PC-3 (cell line): Measurements from ENCODE around the gene ACTL9. TPM values are rescaled to one million over a fixed set of nuclear protein-coding genes. Genes with fewer than 3 reads are reported as not detected.

Source experiments
- ATAC-seq: fragments of 200-7000 bp; cut with Tn5 transposase; 2 replicates; pipeline ENCODE4 v1.9.1; 2020; ENCODE audit warnings: mild to moderate bottlenecking, moderate library complexity
- BruUV-seq: library from RNA; stranded (reverse); fragments of 400-500 nt; replicated peaks from 2 replicates; lab custom pipeline; 2021; lab: Mats Ljungman, UMichigan
- CTCF ChIA-PET: fragments of 300-600 bp; sonication (Branson Sonifier 250); formaldehyde crosslinking; loops from one replicate; lab custom pipeline; 2022; ENCODE audit warnings: antibody characterized with exemption; lab: Charles Lee
- POLR2A ChIA-PET: fragments of 300-600 bp; sonication (Branson Sonifier 250); formaldehyde crosslinking; loops from one replicate; lab custom pipeline; 2022; ENCODE audit warnings: antibody characterized with exemption; ENCODE audit not compliant: unreplicated experiment; lab: Charles Lee
- DNase-seq: peaks from one replicate; pipeline ENCODE4 v3.0.0-alpha.2; 2015
- H2AFZ ChIP-seq: fragments of 300-600 bp; sonication (generic); 2 replicates; pipeline ENCODE4 v1.6.0; 2016; ENCODE audit warnings: antibody characterized with exemption, low read length
- H3F3A ChIP-seq: fragments of 300-600 bp; sonication (generic); one replicate; pipeline ENCODE4 v1.6.0; 2017; ENCODE audit warnings: antibody characterized with exemption, low read length, control low read depth, mild to moderate bottlenecking; ENCODE audit not compliant: unreplicated experiment
- H3K27ac ChIP-seq: fragments of 300-600 bp; sonication (generic); 2 replicates; pipeline ENCODE4 v1.5.1; 2016; ENCODE audit warnings: mild to moderate bottlenecking, low read length
- H3K27me3 ChIP-seq: fragments of 300-600 bp; sonication (generic); 2 replicates; pipeline ENCODE4 v1.6.1; 2016; ENCODE audit warnings: low read length, mixed read lengths
- H3K36me3 ChIP-seq: fragments of 300-600 bp; sonication (generic); 2 replicates; pipeline ENCODE4 v1.6.1; 2016; ENCODE audit warnings: low read depth, mixed run types, low read length, mixed read lengths
- H3K4me1 ChIP-seq: fragments of 300-600 bp; sonication (generic); 2 replicates; pipeline ENCODE4 v1.5.1; 2016; ENCODE audit warnings: low read length; ENCODE audit not compliant: insufficient read depth
- H3K4me2 ChIP-seq: fragments of 300-600 bp; sonication (generic); 2 replicates; pipeline ENCODE4 v1.6.0; 2016; ENCODE audit warnings: low read length
- H3K4me3 ChIP-seq: fragments of 300-600 bp; sonication (generic); 2 replicates; pipeline ENCODE4 v1.5.1; 2016; ENCODE audit warnings: mild to moderate bottlenecking, low read length, mixed read lengths
- H3K79me2 ChIP-seq: fragments of 300-600 bp; sonication (generic); 2 replicates; pipeline ENCODE4 v1.6.1; 2017; ENCODE audit warnings: low read length, mixed read lengths
- H3K9ac ChIP-seq: fragments of 300-600 bp; sonication (generic); 2 replicates; pipeline ENCODE4 v1.6.0; 2016; ENCODE audit warnings: mild to moderate bottlenecking, low read length
- H3K9me2 ChIP-seq: fragments of 300-600 bp; sonication (generic); replicated peaks from 2 replicates; pipeline ENCODE4 v1.6.1; 2016; ENCODE audit warnings: mixed run types, low read length, mixed read lengths
- H3K9me3 ChIP-seq: fragments of 300-600 bp; sonication (generic); 2 replicates; pipeline ENCODE4 v1.6.1; 2016; ENCODE audit warnings: low read length, mixed read lengths
- H4K20me1 ChIP-seq: fragments of 300-600 bp; sonication (generic); 2 replicates; pipeline ENCODE4 v1.6.1; 2016; ENCODE audit warnings: low read length, mixed read lengths
- EZH2 ChIP-seq: fragments of 300-600 bp; sonication (generic); IDR thresholded peaks from one replicate; pipeline ENCODE4 v1.6.1; 2017; ENCODE audit warnings: antibody characterized with exemption, mild to moderate bottlenecking, low read length; ENCODE audit not compliant: unreplicated experiment
- EZH2phosphoT487 ChIP-seq: fragments of 300-600 bp; sonication (generic); IDR thresholded peaks from 2 replicates; pipeline ENCODE4 v1.6.1; 2018; ENCODE audit warnings: mild to moderate bottlenecking, antibody characterized with exemption, low read length, borderline replicate concordance
- intact Hi-C: fragments of 100-400 bp; cut with micrococcal nuclease; formaldehyde crosslinking; loops from 2 replicates; pipeline ENCODE4 v1.9.0; 2023
- total RNA-seq: library from RNA; depleted of rRNA; stranded (reverse); fragments of >200 nt; gene quantifications from 2 replicates; pipeline ENCODE4 v1.2.3, GENCODE V29; 2014
- TF ChIP-seq, protein P1 (sequence below): fragments of 300-600 bp; sonication (generic); conservative IDR thresholded peaks from 2 replicates; pipeline ENCODE4 v1.5.1; 2017; ENCODE audit warnings: antibody characterized with exemption, low read depth, mild to moderate bottlenecking, low read length

Gene ACTL9
- total RNA-seq, 1 experiment from 2014 or later: not detected

DNA sequence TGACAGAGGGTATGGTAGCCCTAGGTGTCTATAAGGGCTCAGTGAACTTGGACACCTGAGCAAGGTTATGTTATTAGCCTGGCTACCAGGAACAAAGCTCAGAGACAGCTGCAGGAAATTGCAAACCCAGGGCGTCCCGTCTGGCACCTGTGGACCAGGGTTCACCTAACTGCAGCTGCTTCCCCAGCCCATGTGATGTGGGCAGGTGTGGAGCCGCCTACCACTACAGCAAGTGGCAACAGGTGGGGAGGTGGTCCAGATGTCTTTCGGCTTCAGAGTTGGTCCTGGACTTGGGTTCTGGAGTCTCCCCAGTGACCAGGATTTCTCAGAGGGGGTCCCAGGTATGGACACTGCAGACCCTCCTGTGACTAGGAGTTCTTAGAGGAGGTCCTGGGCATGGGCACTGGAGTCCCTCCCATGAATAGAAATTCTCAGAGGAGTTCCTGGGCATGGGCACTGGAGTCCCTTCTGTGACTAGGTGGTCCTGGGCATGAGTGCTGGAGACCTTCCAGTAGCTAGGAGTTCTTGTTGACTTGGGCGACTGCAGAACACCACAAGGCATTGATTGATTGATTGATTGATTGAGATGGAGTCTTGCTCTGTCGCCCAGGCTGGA is 25.2 kb downstream of the ACTL9 start:
- Histone ChIP-seq H3K27me3 (peaks cover 35% of the 10 kb centered on the region), H3F3A (no peaks in the 10 kb centered on the region), H3K4me3 (no peak overlapping the region), H3K79me2 (no peaks in the 10 kb centered on the region), H3K9me3 (no peaks in the 10 kb centered on the region), H2AFZ (no peak overlapping the region), H3K27ac (no peak overlapping the region), H3K4me2 (no peak overlapping the region), H3K9ac (no peak overlapping the region), H3K9me2 (no peaks in the 10 kb centered on the region), H4K20me1 (no peaks in the 10 kb centered on the region), H3K4me1 (no peaks in the 10 kb centered on the region), H3K36me3 (no peaks in the 10 kb centered on the region)
- ChIA-PET CTCF (no interaction called here), POLR2A (no interaction called here)
- TF ChIP-seq EZH2: no peak
- TF ChIP-seq, protein P1, sequence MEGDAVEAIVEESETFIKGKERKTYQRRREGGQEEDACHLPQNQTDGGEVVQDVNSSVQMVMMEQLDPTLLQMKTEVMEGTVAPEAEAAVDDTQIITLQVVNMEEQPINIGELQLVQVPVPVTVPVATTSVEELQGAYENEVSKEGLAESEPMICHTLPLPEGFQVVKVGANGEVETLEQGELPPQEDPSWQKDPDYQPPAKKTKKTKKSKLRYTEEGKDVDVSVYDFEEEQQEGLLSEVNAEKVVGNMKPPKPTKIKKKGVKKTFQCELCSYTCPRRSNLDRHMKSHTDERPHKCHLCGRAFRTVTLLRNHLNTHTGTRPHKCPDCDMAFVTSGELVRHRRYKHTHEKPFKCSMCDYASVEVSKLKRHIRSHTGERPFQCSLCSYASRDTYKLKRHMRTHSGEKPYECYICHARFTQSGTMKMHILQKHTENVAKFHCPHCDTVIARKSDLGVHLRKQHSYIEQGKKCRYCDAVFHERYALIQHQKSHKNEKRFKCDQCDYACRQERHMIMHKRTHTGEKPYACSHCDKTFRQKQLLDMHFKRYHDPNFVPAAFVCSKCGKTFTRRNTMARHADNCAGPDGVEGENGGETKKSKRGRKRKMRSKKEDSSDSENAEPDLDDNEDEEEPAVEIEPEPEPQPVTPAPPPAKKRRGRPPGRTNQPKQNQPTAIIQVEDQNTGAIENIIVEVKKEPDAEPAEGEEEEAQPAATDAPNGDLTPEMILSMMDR: no peak
- TF ChIP-seq EZH2phosphoT487: no peak
- DNase-seq (no peak), ATAC-seq (no peak)
- BruUV-seq: no TSS peak
- intact Hi-C loops: no loop called here

GRCh38 chr19:8666814-8667405 is 31.7 kb downstream of the ACTL9 start:
- DNase-seq: no peak
- Histone ChIP-seq H4K20me1 (no peaks in the 10 kb centered on the region), H3K79me2 (no peaks in the 10 kb centered on the region), H3K9me2 (no peaks in the 10 kb centered on the region), H3K36me3 (no peaks in the 10 kb centered on the region), H2AFZ (no peak overlapping the region), H3K4me2 (no peak overlapping the region), H3K27ac (no peak overlapping the region), H3K9ac (no peak overlapping the region), H3K4me1 (no peaks in the 10 kb centered on the region), H3K4me3 (no peak overlapping the region), H3K27me3 (peaks cover 40% of the 10 kb centered on the region), H3K9me3 (no peaks in the 10 kb centered on the region), H3F3A (no peaks in the 10 kb centered on the region)
- intact Hi-C loops: no loop called here
- TF ChIP-seq EZH2 (no peak), EZH2phosphoT487 (no peak)
- TF ChIP-seq, protein P1: no peak
- no peak for ATAC-seq
- BruUV-seq: no TSS peak
- POLR2A ChIA-PET: no interaction called here
- CTCF ChIA-PET: no interaction called here
